KMS-11 (cell line): ENCODE results near the gene SEMA3D.

Source experiments
- H2AFZ ChIP-seq: fragments of 200-600 bp; sonication (generic); 2 replicates; pipeline ENCODE4 v1.6.1; 2016; ENCODE audit warnings: antibody characterized with exemption, mixed run types, low read depth
- H3K27ac ChIP-seq: fragments of 200-600 bp; sonication (generic); 2 replicates; pipeline ENCODE4 v1.6.1; 2016; ENCODE audit warnings: mild to moderate bottlenecking, mixed run types
- H3K27me3 ChIP-seq: fragments of 200-600 bp; sonication (generic); 2 replicates; pipeline ENCODE4 v1.6.1; 2017; ENCODE audit warnings: mild to moderate bottlenecking, low read depth, mixed run types, moderate library complexity; ENCODE audit not compliant: insufficient read depth
- H3K36me3 ChIP-seq: fragments of 200-600 bp; sonication (generic); 2 replicates; pipeline ENCODE4 v1.6.1; 2017; ENCODE audit warnings: mild to moderate bottlenecking, mixed run types; ENCODE audit not compliant: insufficient read depth
- H3K4me1 ChIP-seq: fragments of 200-600 bp; sonication (generic); 2 replicates; pipeline ENCODE4 v1.6.1; 2016; ENCODE audit warnings: mild to moderate bottlenecking, low read depth, mixed run types; ENCODE audit not compliant: poor library complexity, severe bottlenecking
- H3K4me2 ChIP-seq: fragments of 200-600 bp; sonication (generic); 2 replicates; pipeline ENCODE4 v1.7.0; 2016; ENCODE audit warnings: mild to moderate bottlenecking, mixed run types
- H3K4me3 ChIP-seq: fragments of 200-600 bp; sonication (generic); IDR thresholded peaks from 2 replicates; pipeline ENCODE4 v1.6.1; 2017; ENCODE audit warnings: low read depth, low read length, mixed read lengths; ENCODE audit not compliant: insufficient read depth
- H3K79me2 ChIP-seq: fragments of 200-600 bp; sonication (generic); 2 replicates; pipeline ENCODE4 v1.6.1; 2016; ENCODE audit warnings: low read depth, mixed run types; ENCODE audit not compliant: insufficient read depth
- H3K9ac ChIP-seq: fragments of 200-600 bp; sonication (generic); 2 replicates; pipeline ENCODE4 v1.6.1; 2016; ENCODE audit warnings: mild to moderate bottlenecking, mixed run types
- H4K20me1 ChIP-seq: fragments of 200-600 bp; sonication (generic); 2 replicates; pipeline ENCODE4 v1.6.1; 2016; ENCODE audit warnings: mild to moderate bottlenecking, mixed run types; ENCODE audit not compliant: insufficient read depth
- CTCF ChIP-seq: fragments of 200-600 bp; sonication (generic); conservative IDR thresholded peaks from 2 replicates; pipeline ENCODE4 v1.6.1; 2017; ENCODE audit warnings: low read depth, mild to moderate bottlenecking, antibody characterized with exemption, low read length, moderate library complexity, mixed read lengths

SEMA3D gene

DNA sequence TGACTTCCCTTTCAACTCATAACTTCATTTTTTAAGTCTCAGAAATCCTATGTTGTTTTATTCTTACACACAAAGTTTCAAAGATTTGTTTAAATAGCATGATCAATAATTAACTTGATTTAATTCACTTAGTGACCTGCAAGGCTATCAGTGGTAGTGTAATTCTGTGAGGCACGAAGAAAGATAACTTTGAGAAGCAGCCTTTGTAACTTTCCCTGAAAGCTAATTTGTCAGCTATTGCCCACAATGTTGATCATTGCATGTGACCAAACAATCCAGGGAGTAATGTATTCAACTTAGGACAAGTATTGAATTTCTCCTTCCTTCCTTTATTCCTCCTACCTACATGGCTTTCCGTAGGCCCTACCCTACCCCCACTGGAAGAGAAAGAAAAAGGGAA lies 111.0 kb downstream of the SEMA3D start:
- H3K79me2 ChIP-seq: no peaks in the 10 kb centered on the region
- H3K27me3 ChIP-seq: no peaks in the 10 kb centered on the region
- H3K27ac ChIP-seq: no peak overlapping the region
- no peak overlapping the region for H2AFZ ChIP-seq
- TF ChIP-seq CTCF: no peak
- no peak overlapping the region for H3K4me2 ChIP-seq
- H3K4me3 ChIP-seq: no peak overlapping the region
- H3K36me3 ChIP-seq: no peaks in the 10 kb centered on the region
- H4K20me1 ChIP-seq: no peaks in the 10 kb centered on the region
- no peak overlapping the region for H3K9ac ChIP-seq
- no peaks in the 10 kb centered on the region for H3K4me1 ChIP-seq

DNA sequence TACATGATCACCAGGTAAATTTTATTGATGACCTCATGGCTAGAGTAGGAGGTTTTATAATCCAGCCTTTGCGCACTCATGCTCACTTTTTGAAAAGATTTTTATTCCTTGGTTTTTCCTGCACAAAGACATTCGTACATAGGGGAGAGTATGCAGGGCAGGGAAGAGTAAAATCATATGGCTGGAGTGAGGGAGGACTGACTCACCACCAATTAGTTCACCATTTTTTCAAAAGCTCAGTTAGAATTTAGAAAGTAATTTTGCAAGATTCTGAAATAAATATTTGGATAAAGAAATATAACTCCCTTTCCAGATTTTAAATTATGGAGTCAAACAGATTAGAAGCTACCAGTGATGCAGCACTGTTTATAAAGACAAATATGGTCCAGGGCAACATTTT lies 111.9 kb downstream of the SEMA3D start:
- H3K4me1 ChIP-seq: no peaks in the 10 kb centered on the region
- H3K4me2 ChIP-seq: no peak overlapping the region
- no peaks in the 10 kb centered on the region for H3K36me3 ChIP-seq
- no peaks in the 10 kb centered on the region for H3K27me3 ChIP-seq
- H3K79me2 ChIP-seq: no peaks in the 10 kb centered on the region
- no peaks in the 10 kb centered on the region for H4K20me1 ChIP-seq
- no peak overlapping the region for H3K4me3 ChIP-seq
- no peak overlapping the region for H3K9ac ChIP-seq
- H3K27ac ChIP-seq: no peak overlapping the region
- no peak for TF ChIP-seq CTCF
- no peak overlapping the region for H2AFZ ChIP-seq

- H3K79me2 ChIP-seq: no peaks in the 10 kb centered on the region
- H4K20me1 ChIP-seq: no peaks in the 10 kb centered on the region
- no peaks in the 10 kb centered on the region for H3K36me3 ChIP-seq
- H3K9ac ChIP-seq: no peak overlapping the region
- H3K27me3 ChIP-seq: no peaks in the 10 kb centered on the region
- no peak overlapping the region for H3K4me3 ChIP-seq
- H3K27ac ChIP-seq: no peak overlapping the region
- H3K4me2 ChIP-seq: no peak overlapping the region
- H2AFZ ChIP-seq: no peak overlapping the region
- no peak for TF ChIP-seq CTCF
- H3K4me1 ChIP-seq: no peaks in the 10 kb centered on the region
Measured at GRCh38 chr7:85074016-85074415, 112.8 kb downstream of the SEMA3D start.

- H3K27me3 ChIP-seq: no peaks in the 10 kb centered on the region
- no peaks in the 10 kb centered on the region for H4K20me1 ChIP-seq
- no peaks in the 10 kb centered on the region for H3K4me1 ChIP-seq
- H3K27ac ChIP-seq: no peak overlapping the region
- H3K9ac ChIP-seq: no peak overlapping the region
- no peaks in the 10 kb centered on the region for H3K79me2 ChIP-seq
- H3K4me3 ChIP-seq: no peak overlapping the region
- H3K36me3 ChIP-seq: no peaks in the 10 kb centered on the region
- no peak for TF ChIP-seq CTCF
- no peak overlapping the region for H2AFZ ChIP-seq
- no peak overlapping the region for H3K4me2 ChIP-seq
Measured at GRCh38 chr7:85070967-85071628, 115.8 kb downstream of the SEMA3D start.
